ENCODE measurements around the gene DAZL.
"Not testable (repeated sequence)": the region's sequence is repeated elsewhere in the genome, so short reads cannot be mapped to it uniquely, and the experiment has no call there.

The DAZL gene

GRCh38 chr3:16604887-16605602 lies at the start of gene DAZL:
DAZL (minus strand) TSS chr3:16605423; CDS start chr3:16605205, 218 bp downstream.
- DNase-seq = no peak

- no peak for DNase-seq
Observed at GRCh38 chr3:16654976-16655375, 49.8 kb upstream of the DAZL start.

- DNase-seq = no peak
Observed at GRCh38 chr3:16653712-16654111, 48.5 kb upstream of the DAZL start.

- DNase-seq = no peak
Observed at GRCh38 chr3:16647668-16648067, 42.4 kb upstream of the DAZL start.

- DNase-seq = no peak
Observed at GRCh38 chr3:16639806-16640205, 34.6 kb upstream of the DAZL start.

- no peak for DNase-seq
Observed at GRCh38 chr3:16633948-16634347, 28.7 kb upstream of the DAZL start.

GRCh38 chr3:16632395-16632794 lies 27.2 kb upstream of the DAZL start:
- no peak for DNase-seq

- DNase-seq = no peak
Observed at GRCh38 chr3:16618721-16619120, 13.5 kb upstream of the DAZL start.

- not testable (repeated sequence) for DNase-seq
Observed at GRCh38 chr3:16617155-16617554, 11.9 kb upstream of the DAZL start.

- DNase-seq = no peak
Observed at GRCh38 chr3:16616083-16616482, 10.9 kb upstream of the DAZL start.

GRCh38 chr3:16614033-16615031 lies 9.1 kb upstream of the DAZL start:
- DNase-seq = no peak

GRCh38 chr3:16609927-16610580 lies 4.8 kb upstream of the DAZL start:
- DNase-seq = no peak

- no peak for DNase-seq
Observed at GRCh38 chr3:16608816-16609215, 3.6 kb upstream of the DAZL start.

GRCh38 chr3:16607718-16608117 lies 2.5 kb upstream of the DAZL start:
- DNase-seq = no peak

GRCh38 chr3:16606398-16606797 lies 1.2 kb upstream of the DAZL start:
- no peak for DNase-seq

GRCh38 chr3:16605966-16606365 lies 743 bp upstream of the DAZL start:
- no peak for DNase-seq

GRCh38 chr3:16604433-16604832 lies 790 bp downstream of the DAZL start:
- DNase-seq = no peak

GRCh38 chr3:16601537-16602005 lies 3.7 kb downstream of the DAZL start:
- no peak for DNase-seq

GRCh38 chr3:16600780-16601536 lies 4.3 kb downstream of the DAZL start:
- peak; percentile 70 for DNase-seq

- no peak for DNase-seq
Observed at GRCh38 chr3:16599694-16600093, 5.5 kb downstream of the DAZL start.

- DNase-seq = no peak
Observed at GRCh38 chr3:16596352-16597032, 8.7 kb downstream of the DAZL start.

- DNase-seq = no peak
Observed at GRCh38 chr3:16595778-16596177, 9.4 kb downstream of the DAZL start.

Data from NCI-H2171 (cell line).